Loucy (cell line): ENCODE data around the gene KIRREL1.

Experiments
- H2AFZ ChIP-seq: fragments of 200-600 bp; sonication (generic); 2 replicates; pipeline ENCODE4 v1.6.0; 2016; ENCODE audit warnings: antibody characterized with exemption, mild to moderate bottlenecking, low read length, moderate library complexity
- H3F3A ChIP-seq: fragments of 200-600 bp; 2 replicates; pipeline ENCODE4 v1.6.0; 2016; ENCODE audit warnings: antibody characterized with exemption, low read depth, mild to moderate bottlenecking
- H3K27me3 ChIP-seq: fragments of 200-600 bp; sonication (generic); 2 replicates; pipeline ENCODE4 v1.6.1; 2014; ENCODE audit warnings: low read length, mild to moderate bottlenecking; ENCODE audit not compliant: insufficient read depth, poor library complexity, severe bottlenecking
- H3K36me3 ChIP-seq: fragments of 200-600 bp; sonication (generic); 2 replicates; pipeline ENCODE4 v1.6.1; 2016; ENCODE audit warnings: low read length; ENCODE audit not compliant: insufficient read depth
- H3K4me1 ChIP-seq: fragments of 200-600 bp; sonication (generic); 2 replicates; pipeline ENCODE4 v1.5.1; 2014; ENCODE audit warnings: low read length, mild to moderate bottlenecking; ENCODE audit not compliant: insufficient read depth, poor library complexity, severe bottlenecking
- H3K4me2 ChIP-seq: fragments of 200-600 bp; sonication (generic); 2 replicates; pipeline ENCODE4 v1.6.0; 2014; ENCODE audit warnings: antibody characterized with exemption, low read length, low read depth, mild to moderate bottlenecking; ENCODE audit not compliant: poor library complexity, severe bottlenecking
- H3K4me3 ChIP-seq: fragments of 200-600 bp; sonication (generic); 2 replicates; pipeline ENCODE4 v1.5.1; 2014; ENCODE audit warnings: low read length, mild to moderate bottlenecking, mixed read lengths; ENCODE audit not compliant: poor library complexity, severe bottlenecking
- H3K79me2 ChIP-seq: fragments of 200-600 bp; sonication (generic); 2 replicates; pipeline ENCODE4 v1.6.1; 2014; ENCODE audit warnings: low read length; ENCODE audit not compliant: insufficient read depth
- H3K9ac ChIP-seq: fragments of 200-600 bp; sonication (generic); 2 replicates; pipeline ENCODE4 v1.6.0; 2014; ENCODE audit warnings: mild to moderate bottlenecking, low read depth, low read length, moderate library complexity; ENCODE audit not compliant: poor library complexity, severe bottlenecking
- H3K9me2 ChIP-seq: fragments of 200-600 bp; sonication (generic); replicated peaks from 2 replicates; pipeline ENCODE4 v1.6.1; 2016; ENCODE audit warnings: low read depth, low read length, mixed read lengths
- H3K9me3 ChIP-seq: fragments of 200-600 bp; sonication (generic); 2 replicates; pipeline ENCODE4 v1.6.1; 2014; ENCODE audit warnings: mild to moderate bottlenecking, antibody characterized with exemption, low read length, low read depth; ENCODE audit not compliant: insufficient read depth
- H4K20me1 ChIP-seq: fragments of 200-600 bp; sonication (generic); 2 replicates; pipeline ENCODE4 v1.6.0; 2014; ENCODE audit warnings: antibody characterized with exemption, low read length, mild to moderate bottlenecking; ENCODE audit not compliant: insufficient read depth, poor library complexity, severe bottlenecking
- CTCF ChIP-seq: fragments of 200-600 bp; sonication (generic); conservative IDR thresholded peaks from 2 replicates; pipeline ENCODE4 v1.5.1; 2014; ENCODE audit warnings: mild to moderate bottlenecking, antibody characterized with exemption, low read length
- EZH2phosphoT487 ChIP-seq: fragments of 200-600 bp; IDR thresholded peaks from 2 replicates; pipeline ENCODE4 v1.6.1; 2018; ENCODE audit warnings: antibody characterized with exemption, mild to moderate bottlenecking, moderate library complexity, borderline replicate concordance

Gene KIRREL1

GRCh38 chr1:158080066-158080465 is 86.6 kb downstream of the KIRREL1 start:
- H3K79me2 ChIP-seq: no peaks in the 10 kb centered on the region
- H3K9ac ChIP-seq: no peak overlapping the region
- TF ChIP-seq EZH2phosphoT487 (no peak), CTCF (no peak)
- H3K4me2 ChIP-seq: no peak overlapping the region
- H3K36me3 ChIP-seq: no peaks in the 10 kb centered on the region
- no peaks in the 10 kb centered on the region for H3K9me2 ChIP-seq
- H4K20me1 ChIP-seq: no peaks in the 10 kb centered on the region
- H3K9me3 ChIP-seq: no peaks in the 10 kb centered on the region
- no peaks in the 10 kb centered on the region for H3K4me1 ChIP-seq
- no peaks in the 10 kb centered on the region for H3F3A ChIP-seq
- H2AFZ ChIP-seq: no peak overlapping the region
- no peak overlapping the region for H3K4me3 ChIP-seq
- H3K27me3 ChIP-seq: no peaks in the 10 kb centered on the region

- no peaks in the 10 kb centered on the region for H3K9me3 ChIP-seq
- H3K27me3 ChIP-seq: no peaks in the 10 kb centered on the region
- H3K79me2 ChIP-seq: no peaks in the 10 kb centered on the region
- H3K9me2 ChIP-seq: no peaks in the 10 kb centered on the region
- H3K4me3 ChIP-seq: no peak overlapping the region
- TF ChIP-seq CTCF (no peak), EZH2phosphoT487 (no peak)
- H4K20me1 ChIP-seq: no peaks in the 10 kb centered on the region
- H2AFZ ChIP-seq: no peak overlapping the region
- H3K9ac ChIP-seq: no peak overlapping the region
- H3F3A ChIP-seq: no peaks in the 10 kb centered on the region
- H3K36me3 ChIP-seq: no peaks in the 10 kb centered on the region
- H3K4me1 ChIP-seq: no peaks in the 10 kb centered on the region
- no peak overlapping the region for H3K4me2 ChIP-seq
These were observed 90.9 kb downstream of the KIRREL1 start for GRCh38 chr1:158084336-158084735.

GRCh38 chr1:158084747-158085146 is 91.3 kb downstream of the KIRREL1 start:
- no peaks in the 10 kb centered on the region for H3K4me1 ChIP-seq
- no peak overlapping the region for H2AFZ ChIP-seq
- H4K20me1 ChIP-seq: no peaks in the 10 kb centered on the region
- no peaks in the 10 kb centered on the region for H3K79me2 ChIP-seq
- no peaks in the 10 kb centered on the region for H3F3A ChIP-seq
- H3K9me3 ChIP-seq: no peaks in the 10 kb centered on the region
- no peaks in the 10 kb centered on the region for H3K36me3 ChIP-seq
- no peak overlapping the region for H3K4me2 ChIP-seq
- no peak overlapping the region for H3K9ac ChIP-seq
- no peak for TF ChIP-seq CTCF
- no peak for TF ChIP-seq EZH2phosphoT487
- no peaks in the 10 kb centered on the region for H3K27me3 ChIP-seq
- H3K4me3 ChIP-seq: no peak overlapping the region
- no peaks in the 10 kb centered on the region for H3K9me2 ChIP-seq
